T-helper 2 cell treated with Interferon-gamma antibody and Interleukin-4, amounts not matched to agents 100 ng/mL and 5 ng/mL, for 36 hours (primary cell): ENCODE measurements around the gene ZNF341. TPM values are rescaled to one million over a fixed set of nuclear protein-coding genes. Genes with fewer than 3 reads are reported as not detected.

ENCODE experiments used
- intact Hi-C: fragments of 100-400 bp; cut with micrococcal nuclease; formaldehyde crosslinking; loops from one replicate; pipeline ENCODE4 v1.15.1; 2023
- total RNA-seq: library from RNA; stranded (reverse); gene quantifications from 2 replicates; pipeline ENCODE4 v1.2.3, GENCODE V29; 2022

The ZNF341 gene
- total RNA-seq, 1 donor from 2014 or later, result 6.4 TPM

DNA sequence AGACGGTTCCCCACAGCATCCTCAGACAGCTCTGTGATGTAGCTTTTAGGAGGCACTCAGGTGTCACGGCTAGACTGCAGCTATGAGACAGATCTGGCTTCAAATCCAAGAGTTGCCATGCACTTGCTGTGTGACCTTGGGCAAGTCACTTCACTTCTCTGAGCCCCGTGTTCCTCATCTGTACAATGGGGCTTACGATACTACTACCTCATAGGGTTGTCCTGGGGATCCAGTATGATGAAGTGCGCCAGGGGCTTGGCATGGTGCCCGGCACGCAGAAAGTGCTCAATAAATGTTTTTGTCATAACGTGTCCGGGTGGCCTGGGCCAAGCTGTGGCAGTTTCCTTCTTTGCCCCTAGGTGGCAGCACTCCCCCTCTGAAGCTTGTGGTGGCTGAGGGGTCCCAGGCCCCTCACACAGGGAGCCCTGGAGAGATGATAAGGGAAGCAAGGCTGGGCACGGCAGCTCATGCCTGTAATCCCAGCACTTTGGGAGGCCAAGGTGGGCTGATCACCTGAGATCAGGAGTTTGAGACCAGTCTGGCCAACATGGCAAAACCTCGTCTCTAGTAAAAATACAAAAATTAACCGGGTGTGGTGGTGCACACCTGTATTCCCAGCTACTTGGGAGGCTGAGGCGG lies 60.3 kb downstream of the ZNF341 start:
- intact Hi-C loops, result loop anchor here (5.0 kb wide), 1 partner anchor 125 kb away; no protein-coding TSS in a partner anchor

DNA sequence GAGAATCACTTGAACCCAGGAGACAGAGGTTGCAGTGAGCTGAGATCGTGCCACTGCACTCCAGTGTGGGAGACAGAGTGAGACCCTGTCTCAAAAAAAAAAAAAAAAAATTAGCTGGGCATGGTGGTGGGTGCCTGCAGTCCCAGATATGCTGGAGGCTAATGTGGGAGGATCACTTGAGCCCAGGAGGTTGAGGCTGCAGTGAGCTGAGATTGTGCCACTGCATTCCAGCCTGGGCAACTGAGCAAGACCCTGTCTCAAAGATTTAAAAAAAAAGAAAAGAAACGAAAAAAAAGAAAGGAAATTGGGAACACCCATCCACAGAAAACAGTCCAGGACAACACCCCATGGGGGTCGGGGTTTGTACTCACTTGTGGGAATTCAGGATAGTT lies 60.8 kb downstream of the ZNF341 start:
- intact Hi-C loops, result loop anchor here (5.0 kb wide), 1 partner anchor 125 kb away; no protein-coding TSS in a partner anchor

DNA sequence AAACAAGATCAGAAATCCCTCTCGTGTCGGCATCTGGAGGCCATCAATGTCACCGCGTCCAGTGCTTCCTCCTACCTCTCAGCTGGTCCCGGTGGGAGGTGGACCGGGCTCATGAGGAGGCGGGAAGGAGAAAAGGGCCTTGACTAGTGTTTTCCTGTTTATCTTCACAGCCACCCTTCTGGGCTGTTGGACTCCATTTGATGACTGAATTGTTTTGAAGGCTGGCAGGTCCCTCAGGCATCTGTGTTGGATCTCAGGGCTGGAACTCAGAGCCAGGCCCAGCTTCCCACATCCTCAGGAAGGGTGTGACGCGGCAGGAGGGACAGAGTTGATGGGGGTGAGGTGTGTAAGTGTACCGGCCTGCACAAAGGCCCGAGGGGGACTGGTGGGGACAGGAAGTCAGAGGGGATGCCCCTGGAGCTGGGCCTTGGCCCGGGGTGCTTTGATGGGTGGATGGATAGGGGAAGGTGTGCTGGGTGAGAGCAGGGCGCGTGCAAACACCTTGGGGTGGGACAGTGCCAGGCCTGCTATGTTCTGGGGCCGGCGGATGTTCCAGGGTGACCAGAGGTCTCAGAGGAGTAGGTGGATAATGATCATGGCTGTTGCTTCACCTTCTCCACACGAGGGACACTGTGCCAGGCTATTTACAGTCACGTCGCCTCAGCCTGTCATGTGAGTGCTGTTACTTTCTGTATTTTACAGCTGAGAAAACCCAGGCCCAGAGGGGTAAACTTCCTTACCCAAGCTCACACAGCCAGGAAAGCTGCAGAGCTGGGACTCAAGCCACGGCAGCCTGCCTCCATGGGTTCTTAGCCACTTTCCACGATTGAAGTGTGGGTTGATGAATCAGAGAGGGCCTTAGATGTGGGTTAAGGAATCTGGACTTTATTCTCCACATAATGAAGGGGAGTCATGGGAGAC lies 61.5 kb downstream of the ZNF341 start:
- intact Hi-C loops, result loop anchor here (5.0 kb wide), 1 partner anchor 124 kb away; no protein-coding TSS in a partner anchor

DNA sequence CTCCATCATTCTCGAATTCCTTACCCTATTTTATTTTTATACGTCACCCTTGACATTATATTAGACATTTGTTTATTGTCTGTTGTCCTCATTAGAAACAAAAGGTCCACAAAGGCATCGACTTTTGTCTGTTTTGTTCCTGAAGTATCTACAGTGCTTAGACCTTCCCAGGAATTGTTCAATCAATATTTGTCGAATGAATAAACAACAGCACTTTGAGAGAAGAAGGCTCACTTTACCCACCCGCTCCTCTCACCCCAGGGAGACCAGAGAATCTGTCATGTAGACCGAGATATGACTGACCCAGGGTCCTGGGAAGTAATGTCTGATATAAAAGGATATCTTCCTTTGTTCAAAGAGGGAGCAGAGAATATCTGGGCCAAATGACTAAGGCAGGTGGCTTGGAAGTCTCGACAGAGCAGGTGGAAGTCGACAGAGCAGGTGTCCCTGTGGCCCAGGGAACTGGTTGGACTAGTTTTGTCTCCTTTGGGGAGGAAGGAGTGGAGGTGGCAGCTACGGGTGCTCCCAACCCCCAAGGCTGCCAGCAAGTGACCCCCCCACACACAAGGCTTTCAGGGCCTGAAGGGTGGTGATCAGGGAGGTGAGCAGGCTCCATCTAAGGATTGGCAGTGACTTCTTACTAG lies 64.6 kb downstream of the ZNF341 start:
- intact Hi-C loops, result no loop called here

DNA sequence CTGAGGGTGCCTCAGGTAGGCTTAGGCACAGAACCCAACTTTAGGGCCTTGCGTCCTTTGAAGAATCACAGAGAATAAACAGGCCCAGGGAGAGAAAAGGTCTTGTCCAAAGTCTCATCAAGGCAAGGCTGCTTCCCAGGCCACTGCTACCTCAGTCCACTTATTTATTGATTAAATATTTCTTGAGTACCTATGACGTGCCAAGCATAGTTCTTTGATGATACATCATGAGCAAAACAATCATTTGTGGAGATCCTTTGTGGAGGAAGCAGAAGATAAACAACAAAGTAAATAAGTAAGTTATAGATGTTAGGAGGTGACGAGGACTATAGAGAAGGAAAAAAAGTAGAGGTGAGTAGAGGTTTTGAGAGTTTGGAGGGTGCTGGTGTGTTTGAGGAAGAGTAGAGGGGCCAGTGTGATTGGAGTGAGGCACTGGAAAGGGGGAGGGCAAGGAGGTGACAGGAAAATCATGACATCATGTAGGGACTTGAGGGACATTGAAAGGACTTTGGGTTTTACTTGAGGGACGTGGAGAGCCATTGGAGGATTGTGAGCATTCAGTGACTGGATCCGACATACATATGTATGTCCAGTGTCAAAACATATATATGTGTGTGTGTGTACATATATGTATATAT lies 65.2 kb downstream of the ZNF341 start:
- intact Hi-C loops, result no loop called here

DNA sequence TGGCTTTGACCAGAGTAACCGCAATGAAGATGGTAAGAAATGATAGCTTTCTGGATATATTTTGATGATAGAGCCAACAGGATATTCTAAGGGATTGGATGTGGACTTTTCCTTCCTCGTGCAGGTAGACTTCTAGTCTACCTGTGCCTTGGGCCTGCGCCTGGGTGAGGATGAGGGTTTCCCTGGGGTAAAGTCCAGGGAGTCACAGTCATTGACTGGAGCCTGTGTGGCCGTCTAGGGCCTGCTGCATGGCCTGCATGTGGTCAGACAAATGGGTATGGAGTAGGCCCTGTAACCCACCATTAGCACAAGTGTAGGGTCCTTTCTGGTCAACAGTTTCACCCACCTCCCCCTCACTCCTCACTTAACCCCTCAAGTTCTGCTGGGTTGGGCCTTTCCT lies 66.6 kb downstream of the ZNF341 start:
- intact Hi-C loops, result no loop called here

DNA sequence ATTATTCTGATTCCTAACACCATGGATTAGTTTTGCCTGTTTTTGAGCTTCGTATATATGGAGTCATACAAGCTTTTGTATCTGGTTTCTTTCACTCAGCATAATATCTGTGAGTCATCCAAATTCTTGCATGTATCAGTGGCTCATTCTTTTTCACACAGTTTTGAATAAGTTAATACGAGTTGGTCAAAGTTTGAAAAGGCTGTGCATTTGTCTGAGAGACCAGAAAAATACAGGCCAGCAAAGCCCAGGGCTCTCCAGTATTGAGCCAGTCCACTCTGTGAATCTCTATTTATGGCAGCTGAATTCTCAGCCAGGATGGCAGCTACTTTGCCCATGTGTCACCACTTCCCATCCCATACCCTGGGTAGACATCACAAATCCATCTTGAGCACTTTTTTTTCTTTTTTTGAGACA lies 72.1 kb downstream of the ZNF341 start:
- intact Hi-C loops, result no loop called here

DNA sequence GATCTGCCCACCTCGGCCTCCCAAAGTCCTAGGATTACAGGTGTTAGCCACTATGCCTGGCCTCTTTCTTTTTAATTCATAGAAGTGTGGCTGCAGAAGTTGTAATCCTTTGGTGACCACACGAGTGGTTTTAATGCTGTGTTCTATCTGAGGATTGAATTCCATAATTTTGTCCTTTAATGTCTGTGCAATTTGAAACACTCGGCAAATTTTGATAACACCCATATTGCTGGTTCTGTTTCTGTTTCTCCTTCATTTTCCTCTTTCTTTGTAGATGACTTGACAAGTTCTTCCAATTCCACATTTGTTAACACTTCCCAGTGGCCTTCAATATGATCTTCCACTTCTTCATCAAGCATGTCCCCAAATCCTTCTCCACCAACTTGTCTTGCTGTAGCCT lies 76.6 kb downstream of the ZNF341 start:
- intact Hi-C loops, result no loop called here

DNA sequence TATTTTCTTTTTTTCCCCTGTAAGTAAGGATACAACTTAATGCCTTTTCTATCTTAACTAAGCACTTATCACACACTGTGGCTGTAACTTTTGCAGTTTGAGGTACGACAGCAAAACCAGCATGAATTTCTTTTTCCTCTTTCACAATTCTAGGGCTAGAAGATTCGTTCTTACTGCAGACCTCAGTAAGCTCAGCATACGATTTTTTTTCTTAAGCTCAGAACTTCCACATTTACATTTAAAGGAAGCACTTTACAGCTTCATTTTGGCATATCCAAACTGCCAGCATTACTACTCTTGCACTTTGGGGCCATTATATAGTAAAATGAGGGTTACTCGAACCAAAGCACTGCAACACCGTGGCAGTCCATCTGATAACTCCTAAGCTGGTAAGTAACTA lies 78.5 kb downstream of the ZNF341 start:
- intact Hi-C loops, result loop anchor here (2.0 to 5.0 kb wide), 4 partner anchors 49 to 367 kb away; partner anchors contain the start of genes ACTL10, E2F1 and SNTA1

DNA sequence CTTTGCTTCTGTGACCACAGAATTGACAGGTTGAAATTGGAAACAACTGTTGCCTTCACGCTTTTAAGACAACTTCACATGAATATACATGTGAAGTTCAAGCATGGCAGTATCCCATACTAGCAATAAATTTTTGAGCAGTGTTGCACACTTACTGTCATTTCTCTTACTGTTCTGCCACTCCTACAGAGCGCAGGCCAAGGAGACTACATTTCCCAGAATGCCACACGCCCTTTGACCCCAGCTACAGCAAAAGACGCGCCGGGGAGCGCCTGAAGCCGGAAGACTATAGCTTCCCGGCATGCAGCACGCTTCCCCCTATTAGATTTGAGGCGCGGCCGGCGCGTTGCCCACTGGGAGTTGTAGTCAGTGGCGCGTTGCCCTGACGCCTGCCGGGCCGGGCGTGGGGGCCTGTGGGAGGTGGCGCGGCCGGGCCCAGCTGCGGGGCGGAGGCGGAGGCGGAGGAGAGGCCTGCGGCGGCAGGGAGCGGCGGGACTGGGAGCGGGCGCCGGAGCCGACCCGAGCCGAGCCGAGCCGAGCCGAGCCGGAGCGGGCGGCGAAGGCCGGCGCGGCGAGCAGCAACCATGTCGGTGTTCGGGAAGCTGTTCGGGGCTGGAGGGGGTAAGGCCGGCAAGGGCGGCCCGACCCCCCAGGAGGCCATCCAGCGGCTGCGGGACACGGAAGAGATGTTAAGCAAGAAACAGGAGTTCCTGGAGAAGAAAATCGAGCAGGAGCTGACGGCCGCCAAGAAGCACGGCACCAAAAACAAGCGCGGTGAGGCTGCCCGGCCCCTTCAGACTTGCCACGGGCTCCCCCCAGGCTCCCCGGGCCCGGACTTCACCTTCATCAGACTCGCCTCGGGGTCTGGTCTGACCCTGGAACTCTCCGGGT lies 79.3 kb downstream of the ZNF341 start, which contains the start of gene CHMP4B:
Gene CHMP4B, plus strand, starts transcription at position 464 of the 891 bp plus-strand sequence. Its CDS starts 121 bp downstream, at position 585.
- intact Hi-C loops, result loop anchor here (1.0 to 5.0 kb wide), 8 partner anchors 48 to 368 kb away; partner anchors contain the start of genes ACTL10, E2F1, EIF2S2 and RALY

DNA sequence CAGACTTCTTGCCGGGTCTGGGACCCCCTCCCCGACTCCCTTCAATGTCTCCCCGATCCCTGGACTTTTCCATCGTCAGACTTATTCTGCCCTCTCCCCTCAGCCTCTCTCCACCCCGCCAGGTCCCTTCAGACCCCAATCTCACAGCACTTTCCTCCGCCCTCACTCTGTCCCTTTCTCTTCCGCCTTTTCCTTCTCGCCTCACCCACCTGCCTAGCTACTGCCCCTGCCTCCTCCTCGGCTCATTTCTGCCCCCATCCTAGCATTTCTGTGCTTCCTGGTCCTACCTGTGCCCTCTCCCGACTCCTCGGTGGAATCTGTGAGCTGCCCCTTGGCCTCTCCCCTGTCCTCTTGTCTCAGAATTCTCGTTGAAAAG lies 80.0 kb downstream of the ZNF341 start:
- intact Hi-C loops, result loop anchor here (1.0 to 5.0 kb wide), 8 partner anchors 47 to 369 kb away; partner anchors contain the start of genes ACTL10, E2F1, EIF2S2 and RALY

DNA sequence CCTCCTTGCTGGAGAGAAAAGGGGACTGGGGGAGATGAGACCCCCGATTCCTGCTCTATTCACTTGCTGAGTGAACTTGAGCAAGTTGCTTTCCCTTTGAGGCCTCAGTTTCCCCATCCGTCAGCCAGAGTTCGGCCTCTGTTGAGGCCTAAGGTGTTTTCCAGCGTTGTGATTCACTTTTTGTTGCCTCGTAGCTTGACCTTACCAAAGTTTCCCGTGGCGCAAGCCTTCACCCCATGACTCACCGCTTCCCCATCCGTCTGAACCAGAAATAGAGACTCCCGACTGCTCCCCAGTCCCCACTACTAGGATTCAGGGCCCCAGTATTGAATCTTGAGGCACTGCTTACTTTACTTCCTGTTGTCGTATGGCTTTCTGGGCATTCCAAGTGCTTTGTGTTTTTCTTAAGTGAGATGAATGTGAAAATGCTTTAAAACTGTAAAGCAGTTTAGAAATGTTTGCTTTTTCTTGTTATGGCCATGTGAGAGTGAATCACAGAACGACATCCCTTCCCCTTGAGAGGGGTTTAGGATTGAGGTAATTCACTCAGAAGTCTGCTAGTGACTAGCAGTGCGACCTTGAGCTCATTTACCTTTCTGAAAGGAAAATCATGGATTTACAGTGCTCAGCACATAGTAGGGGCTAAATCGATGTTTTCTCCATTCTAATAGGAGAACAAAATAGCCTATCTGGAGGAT lies 80.5 kb downstream of the ZNF341 start:
- intact Hi-C loops, result loop anchor here (5.0 kb wide), 1 partner anchor 145 kb away; the partner anchor contains the start of gene ACTL10

DNA sequence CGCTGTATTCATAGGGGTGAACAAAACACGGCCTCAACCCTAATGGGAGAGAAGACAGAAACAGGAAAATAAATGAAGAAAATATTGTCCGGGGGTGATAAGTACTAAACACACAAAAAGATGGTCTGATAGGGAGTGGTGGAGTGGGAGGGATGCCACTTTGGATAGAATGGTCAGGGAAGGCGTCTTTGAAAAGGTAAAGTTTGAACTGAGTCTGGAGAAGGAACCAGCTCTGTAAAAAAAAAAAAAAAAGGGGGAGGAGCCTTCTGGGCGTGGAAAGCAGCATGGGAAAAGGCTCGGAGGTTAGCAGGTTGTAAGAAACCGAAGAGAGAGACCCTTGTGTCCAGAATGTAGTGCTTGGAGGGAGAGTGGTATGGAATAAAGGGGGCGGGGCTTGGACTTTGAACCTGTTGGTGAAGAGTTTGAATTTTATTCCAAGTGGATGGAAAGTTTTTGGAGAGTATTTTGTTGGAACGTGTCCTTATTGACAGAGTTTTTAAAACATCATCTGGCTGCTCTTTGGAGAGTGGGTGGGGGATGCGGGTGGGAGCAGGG lies 81.2 kb downstream of the ZNF341 start:
- intact Hi-C loops, result loop anchor here (5.0 kb wide), 1 partner anchor 146 kb away; the partner anchor contains the start of gene ACTL10

DNA sequence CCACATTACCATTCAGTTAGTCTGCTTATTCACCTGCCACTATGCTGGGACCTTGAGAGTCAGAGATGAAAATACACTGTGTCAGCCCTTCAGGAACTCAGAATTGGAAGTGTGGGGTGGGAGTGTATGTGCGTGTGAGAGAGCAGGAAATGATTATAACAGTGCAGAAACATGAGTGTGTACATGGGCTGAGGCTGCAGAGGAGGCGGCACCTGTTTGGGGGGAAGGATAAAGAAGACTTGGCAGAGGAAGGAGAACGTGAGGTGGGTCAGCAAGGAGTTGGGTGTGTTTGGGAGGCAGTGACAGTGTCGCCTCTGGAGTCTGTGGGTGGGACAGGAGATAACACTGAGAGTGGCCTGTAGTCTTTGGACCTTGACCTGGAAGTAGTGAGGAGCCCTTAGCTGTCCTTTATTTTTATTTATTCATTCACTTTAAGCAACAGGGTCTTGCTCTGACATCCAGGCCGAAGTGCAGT lies 82.5 kb downstream of the ZNF341 start:
- intact Hi-C loops, result loop anchor here (5.0 kb wide), 1 partner anchor 147 kb away; the partner anchor contains the start of gene ACTL10

DNA sequence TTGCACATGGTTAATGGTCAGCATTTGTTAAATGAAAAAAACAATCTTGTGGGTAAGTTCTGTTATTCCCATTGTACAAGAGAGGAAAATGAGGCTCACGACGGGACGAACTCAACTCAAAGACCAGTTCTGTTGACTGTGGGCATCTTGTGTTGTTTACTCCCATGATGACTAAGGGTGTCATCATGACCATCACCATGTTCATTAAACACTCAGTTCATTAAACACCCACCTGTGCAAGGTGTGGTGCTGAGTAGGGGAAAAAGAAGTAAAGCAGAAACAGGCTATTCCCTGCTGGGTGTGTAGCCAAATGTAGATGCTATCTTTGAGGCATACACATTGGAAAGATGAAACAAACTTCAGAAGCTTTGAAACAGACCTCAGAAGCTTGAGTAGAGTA lies 83.9 kb downstream of the ZNF341 start:
- intact Hi-C loops, result no loop called here

DNA sequence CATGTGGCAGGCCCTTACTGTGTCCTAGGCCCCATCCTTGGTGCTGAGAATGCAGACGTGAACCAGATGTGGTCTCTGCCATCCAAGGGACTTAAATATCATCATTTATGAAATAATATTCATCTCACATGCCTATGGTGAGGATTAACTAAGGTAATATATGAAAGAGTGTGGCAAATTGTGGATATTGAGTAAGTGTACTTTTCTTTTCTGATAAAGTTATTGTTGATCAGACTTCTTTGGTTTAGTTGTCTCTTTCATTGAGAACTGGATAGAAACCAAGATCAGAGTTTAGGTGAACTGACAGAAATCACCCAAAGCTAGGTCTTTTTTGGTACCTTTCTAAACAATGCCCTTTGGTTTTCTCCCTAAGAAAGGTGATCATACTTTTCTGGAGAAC lies 84.4 kb downstream of the ZNF341 start:
- intact Hi-C loops, result no loop called here

DNA sequence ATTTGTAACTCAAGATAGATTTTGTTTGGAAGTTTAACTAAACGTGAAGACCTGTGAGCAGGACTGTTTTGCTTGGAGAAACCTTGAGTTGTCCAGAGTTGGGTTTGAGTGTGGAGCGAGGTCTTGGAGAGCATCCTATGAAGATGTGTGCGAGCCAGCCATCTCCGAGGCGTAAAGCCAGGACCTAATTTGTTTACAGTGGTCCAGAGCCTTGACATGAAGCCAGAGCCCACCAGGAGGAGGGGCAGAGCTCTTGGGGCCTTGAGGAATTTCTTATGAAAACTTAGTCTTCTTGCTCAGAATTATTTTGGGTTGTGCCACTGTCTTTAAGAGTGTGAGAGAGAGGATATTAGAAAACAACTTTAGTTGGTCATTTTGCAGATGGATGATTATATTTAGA lies 85.6 kb downstream of the ZNF341 start:
- intact Hi-C loops, result no loop called here

DNA sequence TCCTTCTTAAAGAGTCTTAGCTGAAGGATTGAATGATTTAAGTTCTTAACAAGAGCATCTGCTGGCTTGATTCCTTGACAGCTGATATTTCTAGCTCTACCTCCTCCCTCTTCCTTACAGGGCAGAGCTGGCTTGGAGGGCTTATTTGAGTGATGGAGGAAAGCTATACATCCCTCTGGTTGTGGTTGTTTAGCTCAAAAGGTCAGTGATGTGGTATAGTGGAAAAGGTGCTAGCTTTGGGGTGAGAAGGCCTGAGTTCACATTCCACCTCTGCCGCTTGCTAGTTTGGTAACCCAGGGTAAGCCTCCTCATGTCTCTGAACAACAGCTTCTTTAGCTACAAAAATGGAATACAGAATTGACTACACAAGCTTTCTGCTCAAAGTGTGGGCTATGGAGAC lies 87.7 kb downstream of the ZNF341 start:
- intact Hi-C loops, result no loop called here

DNA sequence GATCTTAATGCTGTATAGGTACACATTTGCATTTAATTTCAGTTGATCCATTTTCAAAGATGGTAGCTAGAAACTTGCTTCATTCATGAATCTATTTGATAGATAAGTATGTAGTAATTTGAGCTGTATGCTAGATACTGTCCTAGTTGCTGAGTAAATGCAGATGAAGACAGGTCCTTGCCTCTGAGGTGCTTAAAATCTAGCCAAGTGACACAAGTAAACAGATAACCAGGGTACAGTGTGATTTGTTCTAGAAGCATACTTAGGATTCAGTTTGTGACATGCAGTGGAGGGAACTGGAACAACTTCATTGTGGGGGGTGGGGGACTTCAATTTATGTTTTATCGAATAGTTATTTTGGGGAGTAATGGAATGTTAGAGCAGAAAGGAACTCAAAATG lies 88.6 kb downstream of the ZNF341 start:
- intact Hi-C loops, result no loop called here
